ENCODE data around the gene CASP7.

GRCh38 chr10:113639966-113640365 is 39.7 kb upstream of the CASP7 start:
- TF ChIP-seq, protein P1, sequence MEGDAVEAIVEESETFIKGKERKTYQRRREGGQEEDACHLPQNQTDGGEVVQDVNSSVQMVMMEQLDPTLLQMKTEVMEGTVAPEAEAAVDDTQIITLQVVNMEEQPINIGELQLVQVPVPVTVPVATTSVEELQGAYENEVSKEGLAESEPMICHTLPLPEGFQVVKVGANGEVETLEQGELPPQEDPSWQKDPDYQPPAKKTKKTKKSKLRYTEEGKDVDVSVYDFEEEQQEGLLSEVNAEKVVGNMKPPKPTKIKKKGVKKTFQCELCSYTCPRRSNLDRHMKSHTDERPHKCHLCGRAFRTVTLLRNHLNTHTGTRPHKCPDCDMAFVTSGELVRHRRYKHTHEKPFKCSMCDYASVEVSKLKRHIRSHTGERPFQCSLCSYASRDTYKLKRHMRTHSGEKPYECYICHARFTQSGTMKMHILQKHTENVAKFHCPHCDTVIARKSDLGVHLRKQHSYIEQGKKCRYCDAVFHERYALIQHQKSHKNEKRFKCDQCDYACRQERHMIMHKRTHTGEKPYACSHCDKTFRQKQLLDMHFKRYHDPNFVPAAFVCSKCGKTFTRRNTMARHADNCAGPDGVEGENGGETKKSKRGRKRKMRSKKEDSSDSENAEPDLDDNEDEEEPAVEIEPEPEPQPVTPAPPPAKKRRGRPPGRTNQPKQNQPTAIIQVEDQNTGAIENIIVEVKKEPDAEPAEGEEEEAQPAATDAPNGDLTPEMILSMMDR (IDR thresholded peaks at IDR 0.05; ENCODE audit: insufficient read depth, low read depth, low read length) = no peak
- no peak for TF ChIP-seq EZH2 (IDR thresholded peaks at IDR 0.05; ENCODE audit: insufficient read depth, low read length)
